Endodermal cell (in vitro differentiated cells): ENCODE measurements around the gene HRNR. TPM values are rescaled to one million over a fixed set of nuclear protein-coding genes. Genes with fewer than 3 reads are reported as not detected.
"Not testable (repeated sequence)": the region's sequence is repeated elsewhere in the genome, so short reads cannot be mapped to it uniquely, and the experiment has no call there.

ENCODE experiments used
- DNase-seq: peaks from one replicate; pipeline ENCODE4 v3.0.0-alpha.2; 2017
- H3K27ac ChIP-seq: 2 replicates; pipeline ENCODE4 v1.5.1; 2013; ENCODE audit warnings: mild to moderate bottlenecking, low read depth, low read length, moderate library complexity
- H3K27me3 ChIP-seq: 2 replicates; pipeline ENCODE4 v1.6.1; 2013; ENCODE audit warnings: mild to moderate bottlenecking, low read length, moderate library complexity; ENCODE audit not compliant: insufficient read depth, control insufficient read depth, poor library complexity, severe bottlenecking
- H3K36me3 ChIP-seq: 2 replicates; pipeline ENCODE4 v1.7.0; 2013; ENCODE audit warnings: mild to moderate bottlenecking, low read length, moderate library complexity; ENCODE audit not compliant: control insufficient read depth, insufficient read depth
- H3K4me1 ChIP-seq: one replicate; pipeline ENCODE4 v1.7.0; 2013; ENCODE audit warnings: low read length; ENCODE audit not compliant: control insufficient read depth, insufficient read depth
- H3K4me3 ChIP-seq: 2 replicates; pipeline ENCODE4 v1.5.1; 2013; ENCODE audit warnings: mild to moderate bottlenecking, low read length, moderate library complexity
- H3K9ac ChIP-seq: 2 replicates; pipeline ENCODE4 v1.6.1; 2013; ENCODE audit warnings: mild to moderate bottlenecking, low read length, moderate library complexity; ENCODE audit not compliant: poor library complexity, severe bottlenecking; ENCODE audit errors: extremely low read depth
- H3K9me3 ChIP-seq: 2 replicates; pipeline ENCODE4 v1.6.1; 2013; ENCODE audit warnings: mild to moderate bottlenecking, low read length, moderate library complexity; ENCODE audit not compliant: control insufficient read depth
- H3K27ac Mint-ChIP-seq: 2 replicates; pipeline ENCODE4 v1.8.0; 2020; ENCODE audit warnings: mixed read lengths
- H3K27me3 Mint-ChIP-seq: 2 replicates; pipeline ENCODE4 v1.8.0; 2021; ENCODE audit warnings: mild to moderate bottlenecking, mixed read lengths; ENCODE audit not compliant: insufficient read depth
- H3K36me3 Mint-ChIP-seq: 2 replicates; pipeline ENCODE4 v1.8.0; 2020; ENCODE audit warnings: low read depth, mixed read lengths
- H3K4me1 Mint-ChIP-seq: 2 replicates; pipeline ENCODE4 v1.8.0; 2020; ENCODE audit warnings: mixed read lengths
- H3K4me3 Mint-ChIP-seq: 2 replicates; pipeline ENCODE4 v1.8.0; 2020; ENCODE audit warnings: mild to moderate bottlenecking, moderate library complexity, mixed read lengths
- H3K9me3 Mint-ChIP-seq: 2 replicates; pipeline ENCODE4 v1.8.0; 2020; ENCODE audit warnings: mild to moderate bottlenecking, mixed read lengths
- WGBS, 2 experiments: methylation state at CpG; one replicate each; pipeline versions ENCODE4 v1.1.5 to v1.1.7; 2013; ENCODE audit warnings: missing lambda C conversion rate in 2 of 2, mixed read lengths in 1 of 2; ENCODE audit not compliant: insufficient coverage in 1 of 2, insufficient read length in 1 of 2; 5-methylcytosine and 5-hydroxymethylcytosine counted together
- long read RNA-seq, 4 experiments: library from polyadenylated mRNA in 2 of 4; library from RNA in 1 of 4; library from capped mRNA in 1 of 4; stranded (forward) in 3 of 4; unstranded in 1 of 4; transcript quantifications; one replicate each; pipeline ENCODE4 v2.0.0, GENCODE V29; 2020 to 2021; ENCODE audit warnings: inconsistent platforms in 1 of 4
- polyA plus RNA-seq, 2 experiments: library from polyadenylated mRNA; stranded (reverse); fragments of 50-300 nt; gene quantifications; one replicate each; pipeline ENCODE4 v1.2.3, GENCODE V29; 2013
- total RNA-seq, 2 donors: library from RNA; stranded (reverse); fragmentation: NEBNext Ultra II Directional in 1 of 2; extraction: Animal tissue kit (Norgen Biotek cat#: 25700) in 1 of 2; gene quantifications; 2 replicates in 1 of 2; 3 replicates in 1 of 2; pipeline ENCODE4 v1.2.1, GENCODE V29; 2021
- TF ChIP-seq, protein P1 (sequence below): fragments of 200-600 bp; sonication (generic); conservative IDR thresholded peaks from 2 replicates; pipeline ENCODE4 v1.5.0; 2021; ENCODE audit warnings: antibody characterized with exemption, mild to moderate bottlenecking

HRNR gene
- total RNA-seq: not detected
- not detected for polyA plus RNA-seq (2013, experiment 1 of 2)
- not detected for polyA plus RNA-seq (2013, experiment 2 of 2)
- long read RNA-seq, experiment 1: 0 reads
- long read RNA-seq, experiment 2: 0 reads
- long read RNA-seq, experiment 3: 0 reads
- long read RNA-seq, experiment 4: 0 reads

DNA sequence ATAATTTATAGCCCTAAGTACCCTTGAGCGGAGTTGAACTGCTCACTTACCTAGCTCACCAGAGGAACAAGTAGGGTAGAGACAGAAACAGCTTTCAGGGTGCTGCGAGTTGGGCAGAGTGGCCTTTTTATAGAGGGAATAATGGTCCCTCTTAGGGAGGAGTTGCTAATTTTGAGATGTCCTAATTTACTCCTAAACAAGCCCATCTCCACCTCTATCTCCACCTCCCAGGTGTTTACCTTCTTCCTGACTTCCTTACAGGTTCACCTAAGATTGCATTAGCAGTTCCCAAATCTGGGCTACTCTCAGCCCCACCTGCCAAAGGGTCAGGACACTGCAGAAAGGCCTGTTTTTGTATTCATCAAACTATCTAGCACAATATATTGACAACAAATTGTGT is at the start of gene HRNR:
Gene HRNR (minus strand): TSS at position 101 of the 400 bp plus-strand sequence. CDS start 940 bp downstream, outside the sequence.
- no peak within 1 kb of the TSS for H3K4me3 ChIP-seq
- Mint-ChIP-seq H3K9me3 (peaks cover 91% of the 10 kb centered on the region), H3K4me1 (no peaks in the 10 kb centered on the region), H3K27me3 (no peaks in the 10 kb centered on the region), H3K36me3 (no peaks in the 10 kb centered on the region), H3K4me3 (no peak within 1 kb of the TSS), H3K27ac (no peak within 1 kb of the TSS)
- H3K27me3 ChIP-seq: no peaks in the 10 kb centered on the region
- no peaks in the 10 kb centered on the region for H3K4me1 ChIP-seq
- peaks cover 61% of the 10 kb centered on the region for H3K9me3 ChIP-seq
- no peak within 1 kb of the TSS for H3K27ac ChIP-seq
- no peaks in the 10 kb centered on the region for H3K36me3 ChIP-seq
- no peak within 1 kb of the TSS for H3K9ac ChIP-seq
- DNase-seq: no peak
- 48 to 100% methylated on average over 1 to 2 of the region's 2 CpGs for WGBS, 2 experiments
- TF ChIP-seq, protein P1, sequence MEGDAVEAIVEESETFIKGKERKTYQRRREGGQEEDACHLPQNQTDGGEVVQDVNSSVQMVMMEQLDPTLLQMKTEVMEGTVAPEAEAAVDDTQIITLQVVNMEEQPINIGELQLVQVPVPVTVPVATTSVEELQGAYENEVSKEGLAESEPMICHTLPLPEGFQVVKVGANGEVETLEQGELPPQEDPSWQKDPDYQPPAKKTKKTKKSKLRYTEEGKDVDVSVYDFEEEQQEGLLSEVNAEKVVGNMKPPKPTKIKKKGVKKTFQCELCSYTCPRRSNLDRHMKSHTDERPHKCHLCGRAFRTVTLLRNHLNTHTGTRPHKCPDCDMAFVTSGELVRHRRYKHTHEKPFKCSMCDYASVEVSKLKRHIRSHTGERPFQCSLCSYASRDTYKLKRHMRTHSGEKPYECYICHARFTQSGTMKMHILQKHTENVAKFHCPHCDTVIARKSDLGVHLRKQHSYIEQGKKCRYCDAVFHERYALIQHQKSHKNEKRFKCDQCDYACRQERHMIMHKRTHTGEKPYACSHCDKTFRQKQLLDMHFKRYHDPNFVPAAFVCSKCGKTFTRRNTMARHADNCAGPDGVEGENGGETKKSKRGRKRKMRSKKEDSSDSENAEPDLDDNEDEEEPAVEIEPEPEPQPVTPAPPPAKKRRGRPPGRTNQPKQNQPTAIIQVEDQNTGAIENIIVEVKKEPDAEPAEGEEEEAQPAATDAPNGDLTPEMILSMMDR: no peak

DNA sequence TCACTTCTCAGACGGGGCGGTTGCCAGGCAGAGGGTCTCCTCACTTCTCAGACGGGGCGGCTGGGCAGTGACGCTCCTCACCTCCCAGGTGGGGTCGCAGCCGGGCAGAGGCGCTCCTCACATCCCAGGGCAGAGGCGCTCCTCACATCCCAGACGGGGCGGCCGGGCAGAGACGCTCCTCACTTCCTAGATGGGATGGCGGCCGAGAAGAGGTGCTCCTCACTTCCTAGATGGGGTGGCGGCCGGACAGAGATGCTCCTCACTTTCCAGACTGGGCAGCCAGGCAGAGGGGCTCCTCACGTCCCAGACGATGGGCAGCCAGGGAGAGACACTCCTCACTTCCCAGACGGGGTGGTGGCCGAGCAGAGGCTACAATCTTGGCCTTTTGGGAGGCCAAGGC is 32.4 kb upstream of the HRNR start:
- not testable (repeated sequence) for H3K36me3 Mint-ChIP-seq, DNase-seq, H3K27ac Mint-ChIP-seq, H3K4me1 ChIP-seq, H3K27me3 Mint-ChIP-seq, H3K27ac ChIP-seq, H3K9ac ChIP-seq, H3K36me3 ChIP-seq, H3K4me1 Mint-ChIP-seq, H3K4me3 Mint-ChIP-seq, H3K4me3 ChIP-seq, H3K27me3 ChIP-seq
- WGBS, 2 experiments: 74 to 76% methylated on average over 5 to 21 of the region's 21 CpGs
- H3K9me3 ChIP-seq: peaks cover 40% of the 10 kb centered on the region
- H3K9me3 Mint-ChIP-seq: peaks cover 73% of the 10 kb centered on the region

DNA sequence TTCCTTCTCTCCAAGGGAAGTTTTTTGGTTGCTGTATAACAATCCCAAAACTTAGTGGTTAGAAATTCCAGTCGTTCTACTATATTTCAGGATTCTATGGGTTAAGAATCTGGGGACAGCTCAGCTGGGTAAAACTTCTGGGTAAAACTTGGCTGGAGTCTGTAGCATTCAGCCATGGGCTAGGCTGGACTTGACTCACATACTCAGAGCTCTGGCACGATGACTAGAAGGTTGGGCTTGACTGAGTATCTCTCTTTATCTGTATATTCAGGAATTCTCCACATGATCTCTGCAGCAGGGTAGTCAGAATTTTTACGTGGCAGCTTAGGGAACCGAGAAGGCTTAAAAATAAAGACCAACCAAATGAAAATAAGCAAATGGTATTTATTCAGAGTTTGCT is 28.2 kb upstream of the HRNR start:
- peaks cover 72% of the 10 kb centered on the region for H3K9me3 Mint-ChIP-seq
- H3K27ac Mint-ChIP-seq: no peak overlapping the region
- TF ChIP-seq, protein P1: no peak
- H3K36me3 ChIP-seq: no peaks in the 10 kb centered on the region
- H3K4me3 ChIP-seq: no peak overlapping the region
- H3K27me3 Mint-ChIP-seq: no peaks in the 10 kb centered on the region
- WGBS, 2 experiments: 43 to 46% methylated on average over 4 of the region's 4 CpGs
- H3K36me3 Mint-ChIP-seq: no peaks in the 10 kb centered on the region
- H3K4me1 ChIP-seq: no peaks in the 10 kb centered on the region
- H3K27me3 ChIP-seq: no peaks in the 10 kb centered on the region
- no peak overlapping the region for H3K27ac ChIP-seq
- H3K9me3 ChIP-seq: peaks cover 58% of the 10 kb centered on the region
- H3K9ac ChIP-seq: no peak overlapping the region
- no peaks in the 10 kb centered on the region for H3K4me1 Mint-ChIP-seq
- H3K4me3 Mint-ChIP-seq: no peak overlapping the region
- no peak for DNase-seq

DNA sequence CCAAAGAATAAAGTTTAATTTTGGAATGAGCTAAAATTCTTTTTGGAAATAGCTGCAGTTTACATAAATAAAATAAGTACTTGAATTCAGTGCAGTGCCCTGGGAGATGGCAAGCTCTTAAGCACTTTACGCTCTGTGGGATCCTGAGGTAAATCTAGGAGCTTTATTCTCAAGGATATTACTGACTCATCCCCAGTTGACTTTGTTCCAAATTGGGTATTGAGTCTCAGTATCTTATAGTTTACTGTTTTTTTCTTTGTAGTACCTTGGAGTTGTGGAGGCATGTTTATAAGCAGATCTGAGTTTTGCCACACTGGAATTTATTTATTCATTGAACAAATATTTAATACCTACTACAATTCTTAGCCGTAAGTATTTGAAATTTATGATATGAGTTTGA is 27.4 kb upstream of the HRNR start:
- DNase-seq: no peak
- H3K9me3 Mint-ChIP-seq: peaks cover 74% of the 10 kb centered on the region
- no peak overlapping the region for H3K4me3 ChIP-seq
- H3K9me3 ChIP-seq: peaks cover 66% of the 10 kb centered on the region
- H3K4me1 Mint-ChIP-seq: no peaks in the 10 kb centered on the region
- H3K9ac ChIP-seq: no peak overlapping the region
- no peaks in the 10 kb centered on the region for H3K4me1 ChIP-seq
- TF ChIP-seq, protein P1: no peak
- no peaks in the 10 kb centered on the region for H3K27me3 Mint-ChIP-seq
- 42% methylated on average over 2 of the region's 2 CpGs; no CpG with 5 or more reads in 1 of the 2 experiments for WGBS, 2 experiments
- no peak overlapping the region for H3K4me3 Mint-ChIP-seq
- H3K36me3 Mint-ChIP-seq: no peaks in the 10 kb centered on the region
- H3K27me3 ChIP-seq: no peaks in the 10 kb centered on the region
- no peak overlapping the region for H3K27ac ChIP-seq
- no peaks in the 10 kb centered on the region for H3K36me3 ChIP-seq
- H3K27ac Mint-ChIP-seq: no peak overlapping the region
